HCT116 (cell line): Measurements from ENCODE around the gene DEPDC5.

ENCODE experiments used
- CEBPB ChIP-seq: IDR thresholded peaks from 2 replicates; pipeline ENCODE4 v1.6.1; 2012; ENCODE audit warnings: low read depth
- EZH2 ChIP-seq: fragments of 200-600 bp; sonication (generic); IDR thresholded peaks from 2 replicates; pipeline ENCODE4 v1.6.1; 2017; ENCODE audit warnings: antibody characterized with exemption, mixed run types
- EZH2phosphoT487 ChIP-seq: fragments of 200-600 bp; IDR thresholded peaks from 2 replicates; pipeline ENCODE4 v1.6.1; 2018; ENCODE audit warnings: antibody characterized with exemption, borderline replicate concordance
- JUND ChIP-seq: IDR thresholded peaks from 2 replicates; pipeline ENCODE4 v1.6.1; 2012
- POLR2A ChIP-seq: IDR thresholded peaks from 2 replicates; pipeline ENCODE4 v1.7.0; 2011; ENCODE audit warnings: borderline replicate concordance; ENCODE audit not compliant: insufficient read depth, insufficient read length; ENCODE audit errors: extremely low read depth
- POLR2AphosphoS5 ChIP-seq: IDR thresholded peaks from 2 replicates; pipeline ENCODE4 v1.6.1; 2011; ENCODE audit warnings: mild to moderate bottlenecking, low read depth, low read length, moderate library complexity
- SP1 ChIP-seq: IDR thresholded peaks from 2 replicates; pipeline ENCODE4 v1.6.1; 2012; ENCODE audit warnings: low read depth
- TCF7L2 ChIP-seq: IDR thresholded peaks from 2 replicates; pipeline ENCODE4 v1.7.0; 2011; ENCODE audit warnings: borderline replicate concordance, inconsistent platforms; ENCODE audit not compliant: insufficient read depth, insufficient read length; ENCODE audit errors: extremely low read depth
- YY1 ChIP-seq: IDR thresholded peaks from 2 replicates; pipeline ENCODE4 v1.6.1; 2011; ENCODE audit warnings: low read length, low read depth, moderate library complexity, mild to moderate bottlenecking; ENCODE audit not compliant: insufficient replicate concordance; ENCODE audit errors: extremely low read depth
- ZFX ChIP-seq: fragments of 450-650 bp; IDR thresholded peaks from 2 replicates; pipeline ENCODE4 v1.6.1; 2017
- TF ChIP-seq, protein P1 (sequence below), 3 experiments: fragments of 200-600 bp in 1 of 3; sonication (generic) in 1 of 3; IDR thresholded peaks in 2 of 3; conservative IDR thresholded peaks in 1 of 3; 2 replicates each; pipeline ENCODE4 v1.5.1; 2012 to 2017; ENCODE audit warnings: low read depth in 2 of 3, low read length in 2 of 3, antibody characterized with exemption in 1 of 3, borderline replicate concordance in 1 of 3, control low read depth in 1 of 3, mild to moderate bottlenecking in 1 of 3, mixed read lengths in 1 of 3, mixed run types in 1 of 3, moderate library complexity in 1 of 3; ENCODE audit not compliant: insufficient read depth in 1 of 3
- TF ChIP-seq, protein P2 (sequence below): IDR thresholded peaks from 2 replicates; pipeline ENCODE4 v1.6.1; 2012; ENCODE audit warnings: low read depth
- TF ChIP-seq, protein P3 (sequence below): IDR thresholded peaks from 2 replicates; pipeline ENCODE4 v1.6.1; 2012

- no peak for TF ChIP-seq POLR2AphosphoS5
- no peak for TF ChIP-seq POLR2A
- TF ChIP-seq, protein P1, sequence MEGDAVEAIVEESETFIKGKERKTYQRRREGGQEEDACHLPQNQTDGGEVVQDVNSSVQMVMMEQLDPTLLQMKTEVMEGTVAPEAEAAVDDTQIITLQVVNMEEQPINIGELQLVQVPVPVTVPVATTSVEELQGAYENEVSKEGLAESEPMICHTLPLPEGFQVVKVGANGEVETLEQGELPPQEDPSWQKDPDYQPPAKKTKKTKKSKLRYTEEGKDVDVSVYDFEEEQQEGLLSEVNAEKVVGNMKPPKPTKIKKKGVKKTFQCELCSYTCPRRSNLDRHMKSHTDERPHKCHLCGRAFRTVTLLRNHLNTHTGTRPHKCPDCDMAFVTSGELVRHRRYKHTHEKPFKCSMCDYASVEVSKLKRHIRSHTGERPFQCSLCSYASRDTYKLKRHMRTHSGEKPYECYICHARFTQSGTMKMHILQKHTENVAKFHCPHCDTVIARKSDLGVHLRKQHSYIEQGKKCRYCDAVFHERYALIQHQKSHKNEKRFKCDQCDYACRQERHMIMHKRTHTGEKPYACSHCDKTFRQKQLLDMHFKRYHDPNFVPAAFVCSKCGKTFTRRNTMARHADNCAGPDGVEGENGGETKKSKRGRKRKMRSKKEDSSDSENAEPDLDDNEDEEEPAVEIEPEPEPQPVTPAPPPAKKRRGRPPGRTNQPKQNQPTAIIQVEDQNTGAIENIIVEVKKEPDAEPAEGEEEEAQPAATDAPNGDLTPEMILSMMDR (IDR thresholded peaks at IDR 0.05 in 2 of 3, conservative IDR thresholded peaks at IDR 0.05 in 1 of 3; ENCODE audit: borderline replicate concordance in 1 of 3, insufficient read depth in 1 of 3, low read depth in 2 of 3, low read length in 2 of 3), result no peak
- TF ChIP-seq SP1, result no peak
- TF ChIP-seq, protein P2, sequence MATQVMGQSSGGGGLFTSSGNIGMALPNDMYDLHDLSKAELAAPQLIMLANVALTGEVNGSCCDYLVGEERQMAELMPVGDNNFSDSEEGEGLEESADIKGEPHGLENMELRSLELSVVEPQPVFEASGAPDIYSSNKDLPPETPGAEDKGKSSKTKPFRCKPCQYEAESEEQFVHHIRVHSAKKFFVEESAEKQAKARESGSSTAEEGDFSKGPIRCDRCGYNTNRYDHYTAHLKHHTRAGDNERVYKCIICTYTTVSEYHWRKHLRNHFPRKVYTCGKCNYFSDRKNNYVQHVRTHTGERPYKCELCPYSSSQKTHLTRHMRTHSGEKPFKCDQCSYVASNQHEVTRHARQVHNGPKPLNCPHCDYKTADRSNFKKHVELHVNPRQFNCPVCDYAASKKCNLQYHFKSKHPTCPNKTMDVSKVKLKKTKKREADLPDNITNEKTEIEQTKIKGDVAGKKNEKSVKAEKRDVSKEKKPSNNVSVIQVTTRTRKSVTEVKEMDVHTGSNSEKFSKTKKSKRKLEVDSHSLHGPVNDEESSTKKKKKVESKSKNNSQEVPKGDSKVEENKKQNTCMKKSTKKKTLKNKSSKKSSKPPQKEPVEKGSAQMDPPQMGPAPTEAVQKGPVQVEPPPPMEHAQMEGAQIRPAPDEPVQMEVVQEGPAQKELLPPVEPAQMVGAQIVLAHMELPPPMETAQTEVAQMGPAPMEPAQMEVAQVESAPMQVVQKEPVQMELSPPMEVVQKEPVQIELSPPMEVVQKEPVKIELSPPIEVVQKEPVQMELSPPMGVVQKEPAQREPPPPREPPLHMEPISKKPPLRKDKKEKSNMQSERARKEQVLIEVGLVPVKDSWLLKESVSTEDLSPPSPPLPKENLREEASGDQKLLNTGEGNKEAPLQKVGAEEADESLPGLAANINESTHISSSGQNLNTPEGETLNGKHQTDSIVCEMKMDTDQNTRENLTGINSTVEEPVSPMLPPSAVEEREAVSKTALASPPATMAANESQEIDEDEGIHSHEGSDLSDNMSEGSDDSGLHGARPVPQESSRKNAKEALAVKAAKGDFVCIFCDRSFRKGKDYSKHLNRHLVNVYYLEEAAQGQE, result no peak
- no peak for TF ChIP-seq CEBPB
- no peak for TF ChIP-seq JUND
- TF ChIP-seq, protein P3, sequence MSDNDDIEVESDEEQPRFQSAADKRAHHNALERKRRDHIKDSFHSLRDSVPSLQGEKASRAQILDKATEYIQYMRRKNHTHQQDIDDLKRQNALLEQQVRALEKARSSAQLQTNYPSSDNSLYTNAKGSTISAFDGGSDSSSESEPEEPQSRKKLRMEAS, result no peak
- TF ChIP-seq YY1, result no peak
- TF ChIP-seq EZH2, result no peak
- no peak for TF ChIP-seq EZH2phosphoT487
- no peak for TF ChIP-seq TCF7L2
- TF ChIP-seq ZFX, result no peak
Measured at GRCh38 chr22:31925056-31925455, 171.2 kb downstream of the DEPDC5 start.
